NCI-H2171 treated with DMSO at 0.1 percent for 48 hours (cell line): ENCODE data around the gene MTTP.

Experiments
- DNase-seq: peaks from one replicate; lab custom pipeline; 2025; lab: John Stamatoyannopoulos, UW

The MTTP gene

DNA sequence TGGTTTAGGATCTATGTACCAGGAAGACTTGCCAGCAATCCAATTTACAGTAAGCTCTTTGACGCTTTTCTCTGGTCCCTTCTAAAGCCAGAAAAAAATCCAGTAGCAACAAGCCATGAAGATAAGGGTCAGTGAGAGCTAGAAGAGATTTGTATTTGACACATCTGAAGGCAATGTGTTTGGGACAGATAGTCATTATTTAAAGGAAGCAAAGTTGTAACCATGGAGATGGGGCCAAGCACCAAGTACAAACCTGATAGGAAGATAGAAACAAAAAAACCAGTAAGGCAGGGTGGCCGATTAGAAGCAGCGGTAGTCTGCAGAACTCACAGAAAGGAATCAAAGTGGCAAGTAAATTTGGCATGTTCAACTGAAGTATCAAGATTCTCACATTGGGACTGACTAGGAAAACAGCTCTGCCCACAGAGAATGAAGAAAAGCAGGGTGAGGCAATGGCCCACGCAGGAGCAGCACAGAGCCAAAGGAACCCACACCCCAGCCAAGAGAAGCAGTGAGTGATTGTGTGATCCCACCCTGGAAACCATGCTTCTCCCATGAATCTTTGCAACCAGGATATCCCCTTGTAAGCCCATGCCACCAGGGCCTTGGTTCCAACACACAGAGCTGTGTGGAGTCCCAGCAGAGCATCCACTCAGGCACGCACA, 95.9 kb downstream of the MTTP start:
- DNase-seq: no peak
